Measurements from ENCODE around the gene MCTP2.

DNA sequence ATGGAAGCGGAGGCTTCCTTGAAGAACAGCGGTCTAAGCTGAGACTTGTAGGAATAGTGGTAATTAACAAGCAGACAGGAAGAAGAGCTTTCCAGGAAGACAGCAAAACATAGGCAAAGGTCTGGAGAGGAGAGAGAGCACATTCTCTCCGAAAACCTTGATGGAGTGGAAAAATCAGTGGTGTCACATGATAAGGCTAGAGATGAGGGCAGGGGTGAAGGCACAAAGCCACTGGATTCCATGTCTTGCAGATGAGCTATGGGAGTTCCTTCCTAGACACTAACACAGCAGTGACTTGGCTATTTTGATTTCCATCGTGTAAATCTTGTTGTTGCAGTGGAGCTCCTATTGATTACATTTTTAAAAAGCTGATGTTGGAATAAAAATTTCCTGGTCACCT lies 132.0 kb downstream of the MCTP2 start:
- TF ChIP-seq SUZ12 (IDR thresholded peaks at IDR 0.05; ENCODE audit: extremely low read depth, insufficient read depth, insufficient read length) = no peak
- TF ChIP-seq YY1 (IDR thresholded peaks at IDR 0.05; ENCODE audit: insufficient read depth, insufficient read length) = no peak
- no peak for TF ChIP-seq ZNF274 (IDR thresholded peaks at IDR 0.05; ENCODE audit: low read depth, low read length)
